Activated naive CD8-positive, alpha-beta T cell (primary cell): Measurements from ENCODE around the gene NELL2.
"Not testable (repeated sequence)": the region's sequence is repeated elsewhere in the genome, so short reads cannot be mapped to it uniquely, and the experiment has no call there.

Experiments used
- H3K27ac Mint-ChIP-seq: one replicate; pipeline ENCODE4 v1.8.0; 2021; ENCODE audit warnings: mixed read lengths
- H3K27me3 Mint-ChIP-seq: one replicate; pipeline ENCODE4 v1.8.0; 2021; ENCODE audit warnings: mixed read lengths
- H3K36me3 Mint-ChIP-seq: one replicate; pipeline ENCODE4 v1.8.0; 2021; ENCODE audit warnings: mixed read lengths
- H3K4me1 Mint-ChIP-seq: one replicate; pipeline ENCODE4 v1.8.0; 2021; ENCODE audit warnings: low read depth, mixed read lengths
- H3K4me3 Mint-ChIP-seq: one replicate; pipeline ENCODE4 v1.8.0; 2021; ENCODE audit warnings: mild to moderate bottlenecking, mixed read lengths
- H3K9me3 Mint-ChIP-seq: one replicate; pipeline ENCODE4 v1.8.0; 2021; ENCODE audit warnings: low read depth, mixed read lengths

NELL2 gene

GRCh38 chr12:44716711-44717110, 159.4 kb downstream of the NELL2 start:
- Mint-ChIP-seq H3K27ac (peak overlapping the region; percentile 58), H3K4me1 (peaks cover 63% of the 10 kb centered on the region), H3K36me3 (peaks cover 4% of the 10 kb centered on the region), H3K27me3 (no peaks in the 10 kb centered on the region), H3K9me3 (no peaks in the 10 kb centered on the region), H3K4me3 (no peak overlapping the region)

- no peaks in the 10 kb centered on the region for H3K27me3 Mint-ChIP-seq
- H3K27ac Mint-ChIP-seq = peak overlapping the region; percentile 8
- H3K4me1 Mint-ChIP-seq = peaks cover 32% of the 10 kb centered on the region
- H3K36me3 Mint-ChIP-seq = peaks cover 14% of the 10 kb centered on the region
- no peak overlapping the region for H3K4me3 Mint-ChIP-seq
- no peaks in the 10 kb centered on the region for H3K9me3 Mint-ChIP-seq
Observed at GRCh38 chr12:44711736-44712135, 164.4 kb downstream of the NELL2 start.

DNA sequence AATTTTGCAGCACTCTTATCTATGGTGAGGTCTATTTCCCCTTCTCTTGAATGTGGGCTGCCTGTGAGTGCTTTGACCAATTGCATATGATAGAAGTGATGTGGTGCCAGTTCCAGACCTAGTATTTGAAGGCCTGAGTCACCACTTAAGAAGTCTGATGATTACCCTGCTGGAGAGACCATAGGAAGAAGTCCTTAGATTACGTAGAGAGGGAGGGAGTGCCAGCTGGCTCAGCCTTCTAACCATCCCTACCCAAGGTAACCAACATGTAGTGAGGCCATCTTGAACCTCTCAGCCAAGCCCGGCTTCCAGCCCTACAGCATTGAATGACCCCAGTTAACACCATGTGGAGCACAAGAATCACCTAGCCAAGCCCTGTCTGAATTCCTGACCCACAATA, 166.9 kb downstream of the NELL2 start:
- Mint-ChIP-seq H3K4me1 (peaks cover 25% of the 10 kb centered on the region), H3K36me3 (peaks cover 18% of the 10 kb centered on the region), H3K27ac (peak overlapping the region; percentile 3), H3K4me3 (no peak overlapping the region), H3K27me3 (no peaks in the 10 kb centered on the region), H3K9me3 (no peaks in the 10 kb centered on the region)

DNA sequence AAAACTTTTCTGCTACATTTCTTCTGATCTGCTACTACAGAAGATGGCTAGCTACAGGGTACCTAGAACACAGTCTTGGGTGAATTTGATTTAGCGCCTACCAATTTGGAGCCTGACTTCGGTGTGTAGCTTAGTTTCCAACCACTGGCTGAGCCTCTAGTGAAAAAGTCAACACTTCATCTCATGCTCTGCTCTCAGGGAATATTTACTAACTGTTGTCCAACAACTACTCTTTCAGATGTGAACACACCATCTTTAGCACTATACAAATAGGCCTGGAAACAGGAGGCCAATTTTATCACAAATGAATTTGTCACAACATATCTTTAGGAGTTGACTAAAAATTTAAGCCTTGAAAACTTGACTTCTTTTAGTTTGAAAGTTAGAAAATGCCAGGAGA, 167.9 kb downstream of the NELL2 start:
- Mint-ChIP-seq H3K27ac (peak overlapping the region; percentile 50), H3K27me3 (no peaks in the 10 kb centered on the region), H3K9me3 (no peaks in the 10 kb centered on the region), H3K36me3 (peaks cover 18% of the 10 kb centered on the region), H3K4me1 (peaks cover 20% of the 10 kb centered on the region), H3K4me3 (no peak overlapping the region)

DNA sequence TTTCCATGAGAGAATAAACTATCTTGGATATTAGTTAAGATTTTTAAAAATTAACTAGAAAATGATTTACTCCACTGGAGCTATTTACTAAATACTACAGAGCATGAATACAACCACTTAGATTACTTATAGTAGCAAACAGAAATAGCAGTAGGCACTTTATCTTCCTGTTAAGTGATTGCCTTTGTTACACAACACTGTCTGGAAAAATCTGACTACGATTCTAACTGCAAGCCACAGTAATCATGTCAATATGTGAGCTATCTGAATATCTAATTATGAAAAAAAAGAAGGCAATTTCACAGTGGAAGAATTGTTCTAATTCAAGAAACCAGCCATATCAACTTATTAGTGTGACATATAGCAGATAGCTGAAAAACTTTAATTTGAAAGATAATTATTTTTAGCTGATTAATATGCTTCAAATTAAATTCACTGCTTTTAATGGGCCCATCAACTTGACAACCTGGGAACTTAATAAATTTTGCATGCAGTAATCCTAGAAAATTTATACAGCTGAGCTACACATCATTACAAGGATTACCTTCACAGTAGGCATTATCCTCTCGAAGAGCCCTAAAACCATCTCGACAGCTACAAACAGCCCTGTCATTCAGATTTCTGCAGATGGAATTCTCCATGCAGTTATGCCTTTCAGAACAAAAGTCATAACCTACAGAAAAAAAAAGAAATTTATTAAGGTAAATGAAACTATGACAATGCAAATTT, 172.8 kb downstream of the NELL2 start:
- H3K9me3 Mint-ChIP-seq = no peaks in the 10 kb centered on the region
- no peaks in the 10 kb centered on the region for H3K27me3 Mint-ChIP-seq
- H3K4me1 Mint-ChIP-seq = peaks cover 33% of the 10 kb centered on the region
- H3K27ac Mint-ChIP-seq = peak overlapping the region; percentile 13
- peaks cover 32% of the 10 kb centered on the region for H3K36me3 Mint-ChIP-seq
- no peak overlapping the region for H3K4me3 Mint-ChIP-seq

DNA sequence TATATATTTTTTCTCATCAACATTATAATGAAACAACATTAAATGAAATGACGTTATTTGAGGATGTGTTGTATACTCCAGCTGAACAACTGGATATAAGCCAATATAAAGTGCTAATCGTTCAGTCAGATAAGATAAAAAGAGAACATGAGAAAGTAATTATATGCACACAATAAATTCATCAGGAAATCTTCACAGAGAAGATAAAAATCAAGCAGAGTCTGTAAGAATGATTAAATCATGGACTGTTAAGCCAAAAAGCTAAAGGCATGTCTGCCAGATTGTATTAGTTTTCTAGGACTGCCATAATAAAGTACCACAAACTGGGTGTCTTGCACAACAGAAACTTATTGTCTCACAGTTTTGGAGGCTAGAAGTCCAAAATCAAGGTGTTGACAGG, 178.6 kb downstream of the NELL2 start:
- Mint-ChIP-seq H3K4me1 (peaks cover 35% of the 10 kb centered on the region), H3K27ac (no peak overlapping the region), H3K4me3 (no peak overlapping the region), H3K27me3 (no peaks in the 10 kb centered on the region), H3K9me3 (no peaks in the 10 kb centered on the region), H3K36me3 (peaks cover 41% of the 10 kb centered on the region)

- H3K27me3 Mint-ChIP-seq = no peaks in the 10 kb centered on the region
- peaks cover 29% of the 10 kb centered on the region for H3K4me1 Mint-ChIP-seq
- H3K4me3 Mint-ChIP-seq = no peak overlapping the region
- no peak overlapping the region for H3K27ac Mint-ChIP-seq
- no peaks in the 10 kb centered on the region for H3K9me3 Mint-ChIP-seq
- H3K36me3 Mint-ChIP-seq = peaks cover 42% of the 10 kb centered on the region
Observed at GRCh38 chr12:44696542-44696941, 179.6 kb downstream of the NELL2 start.

- Mint-ChIP-seq H3K9me3 (no peaks in the 10 kb centered on the region), H3K4me1 (peaks cover 13% of the 10 kb centered on the region), H3K4me3 (no peak overlapping the region), H3K36me3 (peaks cover 38% of the 10 kb centered on the region), H3K27me3 (no peaks in the 10 kb centered on the region), H3K27ac (peak overlapping the region; percentile 81)
Observed at GRCh38 chr12:44694017-44694416, 182.1 kb downstream of the NELL2 start.

GRCh38 chr12:44689587-44689986, 186.5 kb downstream of the NELL2 start:
- no peaks in the 10 kb centered on the region for H3K9me3 Mint-ChIP-seq
- H3K36me3 Mint-ChIP-seq = peaks cover 38% of the 10 kb centered on the region
- no peaks in the 10 kb centered on the region for H3K27me3 Mint-ChIP-seq
- H3K27ac Mint-ChIP-seq = peak overlapping the region; percentile 47
- H3K4me1 Mint-ChIP-seq = peaks cover 6% of the 10 kb centered on the region
- H3K4me3 Mint-ChIP-seq = no peak overlapping the region

DNA sequence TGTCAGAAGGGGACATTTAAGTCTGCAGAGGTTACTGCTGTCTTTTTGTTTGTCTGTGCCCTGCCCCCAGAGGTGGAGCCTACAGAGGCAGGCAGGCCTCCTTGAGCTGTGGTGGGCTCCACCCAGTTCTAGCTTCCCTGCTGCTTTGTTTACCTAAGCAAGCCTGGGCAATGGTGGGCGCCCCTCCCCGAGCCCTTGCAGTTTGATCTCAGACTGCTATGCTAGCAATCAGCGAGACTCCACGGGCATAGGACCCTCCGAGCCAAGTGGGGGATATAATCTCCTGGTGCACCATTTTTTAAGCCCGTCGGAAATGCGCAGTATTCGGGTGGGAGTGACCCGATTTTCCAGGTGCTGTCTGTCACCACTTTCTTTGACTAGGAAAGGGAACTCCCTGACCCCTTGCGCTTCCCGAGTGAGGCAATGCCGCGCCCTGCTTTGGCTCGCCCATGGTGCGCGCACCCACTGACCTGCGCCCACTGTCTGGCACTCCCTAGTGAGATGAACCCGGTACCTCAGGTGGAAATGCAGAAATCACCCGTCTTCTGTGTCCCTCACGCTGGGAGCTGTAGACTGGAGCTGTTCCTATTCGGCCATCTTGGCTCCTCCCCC, 189.2 kb downstream of the NELL2 start:
- not testable (repeated sequence) for H3K27ac Mint-ChIP-seq, H3K4me3 Mint-ChIP-seq, H3K9me3 Mint-ChIP-seq, H3K4me1 Mint-ChIP-seq, H3K27me3 Mint-ChIP-seq
- H3K36me3 Mint-ChIP-seq = peaks cover 31% of the 10 kb centered on the region

DNA sequence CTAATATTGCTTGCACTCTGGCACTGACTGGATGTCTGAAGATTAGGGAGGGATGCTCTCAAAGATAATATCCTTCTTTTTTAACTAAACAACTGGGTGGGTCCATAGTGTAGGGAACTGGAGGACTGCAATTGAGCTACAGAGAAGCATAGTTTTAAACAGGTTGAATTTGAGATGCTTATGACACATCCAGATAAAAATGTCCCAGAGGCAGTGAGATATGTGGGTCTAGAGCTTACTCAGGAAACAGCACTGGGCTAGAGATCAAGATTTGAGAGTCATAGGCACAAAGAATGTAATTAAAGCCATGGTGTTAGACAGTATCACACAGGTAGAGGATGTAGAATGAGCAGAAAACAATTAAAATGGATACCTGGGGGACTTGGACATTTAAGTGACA, 198.4 kb downstream of the NELL2 start:
- peaks cover 8% of the 10 kb centered on the region for H3K4me1 Mint-ChIP-seq
- H3K27me3 Mint-ChIP-seq = no peaks in the 10 kb centered on the region
- H3K9me3 Mint-ChIP-seq = peaks cover 9% of the 10 kb centered on the region
- H3K27ac Mint-ChIP-seq = no peak overlapping the region
- H3K4me3 Mint-ChIP-seq = no peak overlapping the region
- H3K36me3 Mint-ChIP-seq = peaks cover 22% of the 10 kb centered on the region

DNA sequence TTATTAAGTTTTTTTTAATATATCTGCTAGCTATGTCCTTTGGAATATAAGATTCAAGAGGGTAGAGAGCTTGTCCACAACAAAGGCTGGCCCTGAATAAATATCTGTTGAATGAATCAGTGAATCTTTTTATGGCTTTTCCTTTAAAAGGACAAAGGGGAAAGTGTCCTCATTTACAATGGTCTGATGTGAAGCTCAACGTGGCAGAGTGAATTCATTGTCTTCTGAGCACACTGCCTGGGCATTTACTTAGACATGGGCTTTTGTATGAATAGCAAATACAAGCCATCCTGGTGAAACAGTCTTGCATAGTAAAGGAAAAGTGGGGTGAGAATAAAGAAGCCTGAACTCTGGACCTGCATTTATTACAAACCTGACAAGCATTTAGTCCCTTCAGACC, 201.2 kb downstream of the NELL2 start:
- H3K9me3 Mint-ChIP-seq = peaks cover 23% of the 10 kb centered on the region
- peaks cover 10% of the 10 kb centered on the region for H3K4me1 Mint-ChIP-seq
- peaks cover 42% of the 10 kb centered on the region for H3K36me3 Mint-ChIP-seq
- H3K27ac Mint-ChIP-seq = no peak overlapping the region
- no peaks in the 10 kb centered on the region for H3K27me3 Mint-ChIP-seq
- no peak overlapping the region for H3K4me3 Mint-ChIP-seq

DNA sequence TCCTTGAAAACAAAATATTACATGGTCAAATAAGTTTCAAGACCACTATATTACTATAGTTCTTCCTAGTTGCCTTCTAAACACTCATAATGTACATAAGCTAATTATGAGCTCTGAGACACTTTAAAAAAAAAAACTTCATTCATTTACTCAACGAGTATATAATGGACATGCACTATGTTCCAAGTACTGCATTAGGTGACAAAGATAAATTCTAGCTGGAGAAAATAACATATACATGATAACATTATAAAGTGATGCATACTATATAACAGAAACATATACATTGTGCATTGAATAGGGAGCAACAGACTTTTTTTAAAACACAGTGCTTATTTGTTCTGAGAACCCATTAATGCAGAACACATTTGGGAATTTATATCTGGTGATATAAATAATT, 202.3 kb downstream of the NELL2 start:
- Mint-ChIP-seq H3K27ac (no peak overlapping the region), H3K27me3 (no peaks in the 10 kb centered on the region), H3K36me3 (peaks cover 52% of the 10 kb centered on the region)

DNA sequence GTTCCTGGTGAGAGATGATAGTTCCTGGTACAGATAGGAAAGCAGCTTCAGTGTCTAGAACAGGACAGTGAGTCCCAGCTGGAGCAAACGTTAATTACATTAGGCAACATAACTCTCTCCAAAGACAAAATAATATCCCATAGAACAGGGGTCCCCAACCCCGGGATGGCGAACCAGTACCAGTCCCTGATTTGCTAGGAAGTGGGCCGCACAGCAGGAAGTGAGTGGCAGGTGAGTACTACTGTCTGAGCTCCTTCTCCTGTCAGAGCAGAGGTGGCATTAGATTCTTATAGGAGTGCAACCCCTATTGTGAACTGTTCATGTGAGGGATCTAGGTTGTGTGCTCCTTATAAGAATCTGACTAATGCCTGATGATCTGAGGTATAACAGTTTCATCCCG, 204.1 kb downstream of the NELL2 start:
- Mint-ChIP-seq H3K27me3 (no peaks in the 10 kb centered on the region), H3K36me3 (peaks cover 60% of the 10 kb centered on the region), H3K4me3 (no peak overlapping the region), H3K27ac (no peak overlapping the region), H3K9me3 (peaks cover 27% of the 10 kb centered on the region), H3K4me1 (peaks cover 23% of the 10 kb centered on the region)

More for the DNA sequence above, 202.3 kb downstream of the NELL2 start:
- H3K4me1 Mint-ChIP-seq = peaks cover 20% of the 10 kb centered on the region
- H3K9me3 Mint-ChIP-seq = peaks cover 27% of the 10 kb centered on the region
- no peak overlapping the region for H3K4me3 Mint-ChIP-seq

GRCh38 chr12:44668443-44668842, 207.7 kb downstream of the NELL2 start:
- Mint-ChIP-seq H3K27me3 (no peaks in the 10 kb centered on the region), H3K4me3 (no peak overlapping the region), H3K27ac (peak overlapping the region; percentile 50), H3K36me3 (peaks cover 58% of the 10 kb centered on the region), H3K4me1 (peaks cover 26% of the 10 kb centered on the region), H3K9me3 (peaks cover 23% of the 10 kb centered on the region)

- H3K36me3 Mint-ChIP-seq = peaks cover 56% of the 10 kb centered on the region
Observed at GRCh38 chr12:44667461-44667860, 208.7 kb downstream of the NELL2 start.

More at GRCh38 chr12:44667461-44667860, 208.7 kb downstream of the NELL2 start:
- Mint-ChIP-seq H3K4me1 (peaks cover 29% of the 10 kb centered on the region), H3K9me3 (peaks cover 18% of the 10 kb centered on the region), H3K27ac (peak overlapping the region; percentile 16), H3K27me3 (no peaks in the 10 kb centered on the region), H3K4me3 (no peak overlapping the region)
